Measurements from ENCODE around the gene LRIG3.

The LRIG3 gene

DNA sequence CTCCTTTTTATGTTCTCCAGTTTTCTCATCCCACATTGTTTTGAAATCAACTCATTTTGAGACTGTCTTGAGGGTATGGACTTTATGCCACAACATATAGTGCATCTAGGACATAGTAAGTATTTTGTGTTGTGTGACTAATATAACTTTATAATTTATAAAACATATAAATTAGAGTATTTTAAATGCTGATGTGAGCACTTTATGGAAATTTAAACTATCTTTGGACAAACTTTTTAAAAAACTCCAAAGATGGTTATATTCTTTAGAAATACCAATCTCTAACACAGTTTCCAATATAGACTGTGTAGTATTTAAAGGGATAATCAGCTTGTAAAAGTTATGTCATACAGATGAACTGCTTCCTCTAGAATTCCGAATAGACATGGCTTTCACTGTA is 87.4 kb downstream of the LRIG3 start:
- Mint-ChIP-seq H3K27ac (no peak overlapping the region), H3K27me3 (no peaks in the 10 kb centered on the region)
- CTCF ChIA-PET: no interaction called here

More for the DNA sequence above, 87.4 kb downstream of the LRIG3 start:
- DNase-seq: no peak
- Mint-ChIP-seq H3K36me3 (no peaks in the 10 kb centered on the region), H3K9me3 (peaks cover 2% of the 10 kb centered on the region), H3K4me1 (no peaks in the 10 kb centered on the region), H3K4me3 (no peak overlapping the region)

All from activated naive CD4-positive, alpha-beta T cell treated with anti-CD3 and anti-CD28 coated beads, Interleukin-2, amount 10 ng/mL, durations not matched to agents 7 days and 5 days (primary cell).